Caco-2 (cell line): Measurements from ENCODE around the gene RALGAPA1. TPM values are rescaled to one million over a fixed set of nuclear protein-coding genes. Genes with fewer than 3 reads are reported as not detected.

Experiments used
- BruUV-seq: library from RNA; stranded (reverse); fragments of 400-500 nt; replicated peaks from 2 replicates; lab custom pipeline; 2021; lab: Mats Ljungman, UMichigan
- CTCF ChIA-PET: fragments of 300-600 bp; sonication (Branson Sonifier 250); formaldehyde crosslinking; loops from one replicate; lab custom pipeline; 2022; ENCODE audit warnings: antibody characterized with exemption; lab: Charles Lee
- POLR2A ChIA-PET: fragments of 300-600 bp; sonication (Branson Sonifier 250); formaldehyde crosslinking; loops from one replicate; lab custom pipeline; 2022; ENCODE audit warnings: antibody characterized with exemption; lab: Charles Lee
- DNase-seq, 2 experiments: peaks; one replicate each; pipeline versions ENCODE4 v3.0.0 to v3.0.0-alpha.2; 2020 to 2022
- H3K27me3 ChIP-seq: replicated peaks from 2 replicates; pipeline ENCODE4 v1.6.0; 2011; ENCODE audit warnings: low read length; ENCODE audit not compliant: control insufficient read depth, insufficient read depth
- H3K36me3 ChIP-seq: 2 replicates; pipeline ENCODE4 v1.5.1; 2011; ENCODE audit warnings: low read length; ENCODE audit not compliant: control insufficient read depth, insufficient read depth
- H3K4me1 ChIP-seq: fragments of 250-450 bp; sonication (Bioruptor Pico); 2 replicates; pipeline ENCODE4 v1.5.1; 2020; ENCODE audit warnings: mild to moderate bottlenecking
- H3K4me3 ChIP-seq: 2 replicates; pipeline ENCODE4 v1.5.1; 2011; ENCODE audit warnings: low read depth, mild to moderate bottlenecking, control low read depth, low read length
- H3K9me3 ChIP-seq: fragments of 250-450 bp; sonication (Bioruptor Pico); 2 replicates; pipeline ENCODE4 v1.5.1; 2020; ENCODE audit warnings: mild to moderate bottlenecking, moderate library complexity
- H3K27ac Mint-ChIP-seq: one replicate; pipeline ENCODE4 v1.8.0; 2022; ENCODE audit warnings: mixed read lengths; ENCODE audit not compliant: unreplicated experiment
- H3K27me3 Mint-ChIP-seq: one replicate; pipeline ENCODE4 v1.8.0; 2022; ENCODE audit warnings: mixed read lengths; ENCODE audit not compliant: insufficient read depth, unreplicated experiment
- H3K36me3 Mint-ChIP-seq: one replicate; pipeline ENCODE4 v1.8.0; 2022; ENCODE audit warnings: mild to moderate bottlenecking, mixed read lengths; ENCODE audit not compliant: insufficient read depth, unreplicated experiment
- H3K4me1 Mint-ChIP-seq: one replicate; pipeline ENCODE4 v1.8.0; 2022; ENCODE audit warnings: low read depth, mixed read lengths; ENCODE audit not compliant: unreplicated experiment
- H3K4me3 Mint-ChIP-seq: one replicate; pipeline ENCODE4 v1.8.0; 2022; ENCODE audit warnings: mild to moderate bottlenecking, moderate library complexity, mixed read lengths; ENCODE audit not compliant: unreplicated experiment
- H3K9me3 Mint-ChIP-seq: one replicate; pipeline ENCODE4 v1.8.0; 2022; ENCODE audit warnings: mixed read lengths; ENCODE audit not compliant: unreplicated experiment
- CTCF ChIP-seq, 2 experiments: fragments of 200-600 bp in 1 of 2; IDR thresholded peaks; 1 replicate in 1 of 2; 2 replicates in 1 of 2; pipeline versions ENCODE4 v1.5.1 to v1.8.0; 2011 to 2022; ENCODE audit warnings: antibody characterized with exemption in 1 of 2, control low read depth in 1 of 2, inconsistent platforms in 1 of 2, low read depth in 1 of 2, low read length in 1 of 2, mild to moderate bottlenecking in 1 of 2, moderate library complexity in 1 of 2; ENCODE audit not compliant: insufficient read depth in 1 of 2, severe bottlenecking in 1 of 2, unreplicated experiment in 1 of 2
- intact Hi-C: fragments of 100-400 bp; cut with micrococcal nuclease; formaldehyde crosslinking; loops from one replicate; pipeline ENCODE4 v1.10.0; 2022; ENCODE audit not compliant: unreplicated experiment
- total RNA-seq: library from RNA; stranded (reverse); gene quantifications from 2 replicates; pipeline ENCODE4 v1.2.3, GENCODE V29; 2022

The RALGAPA1 gene
- total RNA-seq, 1 experiment from 2014 or later = 28.9 TPM

- Mint-ChIP-seq H3K27ac (no peak overlapping the region), H3K4me3 (no peak overlapping the region), H3K36me3 (peaks cover 12% of the 10 kb centered on the region), H3K27me3 (no peaks in the 10 kb centered on the region), H3K4me1 (peaks cover 13% of the 10 kb centered on the region), H3K9me3 (no peaks in the 10 kb centered on the region)
- Histone ChIP-seq H3K27me3 (no peaks in the 10 kb centered on the region), H3K9me3 (no peaks in the 10 kb centered on the region), H3K4me3 (no peak overlapping the region), H3K4me1 (peaks cover 14% of the 10 kb centered on the region), H3K36me3 (no peaks in the 10 kb centered on the region)
- POLR2A ChIA-PET = no interaction called here
- DNase-seq = no peak
- TF ChIP-seq CTCF (IDR thresholded peaks at IDR 0.05; ENCODE audit: insufficient read depth in 1 of 2, low read depth in 1 of 2, low read length in 1 of 2, severe bottlenecking in 1 of 2, unreplicated experiment in 1 of 2) = no peak
- BruUV-seq = no TSS peak
- intact Hi-C loops = no loop called here
- CTCF ChIA-PET = interaction anchor here (0.6 kb wide), 1 partner anchor 1416 kb away, joined by 3 read pairs; no protein-coding TSS in a partner anchor
Measured at GRCh38 chr14:35806006-35806907, 2.8 kb downstream of the RALGAPA1 start.

GRCh38 chr14:35797796-35798195 lies 11.3 kb downstream of the RALGAPA1 start:
- intact Hi-C loops = no loop called here

GRCh38 chr14:35789651-35790050 lies 19.4 kb downstream of the RALGAPA1 start:
- Mint-ChIP-seq H3K9me3 (no peaks in the 10 kb centered on the region), H3K27ac (no peak overlapping the region), H3K27me3 (no peaks in the 10 kb centered on the region), H3K4me3 (no peak overlapping the region), H3K4me1 (no peaks in the 10 kb centered on the region), H3K36me3 (no peaks in the 10 kb centered on the region)
- H3K4me1 ChIP-seq = no peaks in the 10 kb centered on the region
- H3K4me3 ChIP-seq = no peak overlapping the region
- POLR2A ChIA-PET = no interaction called here
- intact Hi-C loops = no loop called here
- no peaks in the 10 kb centered on the region; the same call in 1 of the 2 replicates for H3K36me3 ChIP-seq
- no peaks in the 10 kb centered on the region for H3K27me3 ChIP-seq
- TF ChIP-seq CTCF (IDR thresholded peaks at IDR 0.05; ENCODE audit: insufficient read depth in 1 of 2, low read depth in 1 of 2, low read length in 1 of 2, severe bottlenecking in 1 of 2, unreplicated experiment in 1 of 2) = no peak
- CTCF ChIA-PET = interaction anchor here (0.6 kb wide), 1 partner anchor 73 kb away, joined by 3 read pairs; no protein-coding TSS in a partner anchor
- no peak for DNase-seq
- no TSS peak for BruUV-seq
- H3K9me3 ChIP-seq = no peaks in the 10 kb centered on the region

More at GRCh38 chr14:35797796-35798195, 11.3 kb downstream of the RALGAPA1 start:
- H3K4me3 ChIP-seq = no peak overlapping the region
- CTCF ChIA-PET = no interaction called here
- H3K9me3 ChIP-seq = no peaks in the 10 kb centered on the region
- no peak for DNase-seq
- Mint-ChIP-seq H3K27me3 (no peaks in the 10 kb centered on the region), H3K4me3 (no peak overlapping the region), H3K36me3 (peaks cover 5% of the 10 kb centered on the region), H3K9me3 (no peaks in the 10 kb centered on the region), H3K27ac (no peak overlapping the region), H3K4me1 (no peaks in the 10 kb centered on the region)
- POLR2A ChIA-PET = no interaction called here
- no peaks in the 10 kb centered on the region for H3K27me3 ChIP-seq
- no peaks in the 10 kb centered on the region for H3K4me1 ChIP-seq
- no peaks in the 10 kb centered on the region for H3K36me3 ChIP-seq
- TF ChIP-seq CTCF (IDR thresholded peaks at IDR 0.05; ENCODE audit: insufficient read depth in 1 of 2, low read depth in 1 of 2, low read length in 1 of 2, severe bottlenecking in 1 of 2, unreplicated experiment in 1 of 2) = no peak
- no TSS peak for BruUV-seq
